GM21447 (cell line): ENCODE measurements around the gene C6orf89.

Experiments used
- ATAC-seq: cut with Tn5 transposase; IDR thresholded peaks from one replicate; pipeline ENCODE4 v1.9.1; 2021; ENCODE audit not compliant: unreplicated experiment

Gene C6orf89, protein sequence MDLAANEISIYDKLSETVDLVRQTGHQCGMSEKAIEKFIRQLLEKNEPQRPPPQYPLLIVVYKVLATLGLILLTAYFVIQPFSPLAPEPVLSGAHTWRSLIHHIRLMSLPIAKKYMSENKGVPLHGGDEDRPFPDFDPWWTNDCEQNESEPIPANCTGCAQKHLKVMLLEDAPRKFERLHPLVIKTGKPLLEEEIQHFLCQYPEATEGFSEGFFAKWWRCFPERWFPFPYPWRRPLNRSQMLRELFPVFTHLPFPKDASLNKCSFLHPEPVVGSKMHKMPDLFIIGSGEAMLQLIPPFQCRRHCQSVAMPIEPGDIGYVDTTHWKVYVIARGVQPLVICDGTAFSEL

DNA sequence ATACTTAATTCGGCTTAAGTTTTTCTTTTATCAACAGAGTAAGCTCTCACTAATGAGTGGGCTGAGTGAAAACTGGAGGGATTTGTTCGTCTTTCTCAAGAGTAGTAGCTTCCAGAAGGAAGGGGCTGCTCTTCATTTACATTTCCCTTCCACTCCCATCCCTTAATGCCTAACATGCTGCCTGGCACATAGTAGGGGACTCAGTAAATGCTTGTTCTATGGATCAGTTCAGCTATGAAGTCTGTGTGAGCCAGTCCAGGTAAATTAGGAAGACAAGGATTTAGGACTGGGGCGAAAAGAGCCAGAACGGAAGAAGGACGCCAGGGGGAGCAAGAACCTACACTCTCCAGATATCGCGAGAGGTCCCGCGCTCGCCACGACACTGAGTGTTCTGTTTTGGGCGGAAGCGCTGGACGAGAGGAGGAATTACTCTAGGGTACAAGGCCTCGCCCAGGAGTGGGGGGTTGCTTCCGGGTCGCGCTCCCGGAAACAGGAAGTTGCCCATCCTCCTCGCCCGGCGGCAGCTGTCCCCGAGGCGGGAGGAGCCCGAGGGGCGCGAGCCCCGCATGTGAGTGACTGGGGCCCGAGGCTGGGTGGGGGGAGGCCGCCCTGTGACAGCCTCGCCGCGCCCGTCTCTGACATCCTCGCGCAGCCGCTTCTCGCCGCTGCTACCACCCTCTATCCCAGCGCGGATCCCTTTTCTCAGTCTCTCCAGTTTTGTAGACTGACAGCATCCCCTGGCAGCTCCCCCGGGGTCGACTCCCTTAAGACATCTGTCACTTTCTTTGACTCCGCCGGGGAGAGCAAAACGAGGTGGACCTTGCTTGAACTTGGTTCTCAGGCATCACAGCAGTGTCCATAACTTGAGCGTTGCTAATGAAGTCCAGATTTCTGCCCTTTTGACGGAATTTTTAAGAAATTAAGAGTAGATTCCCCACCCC lies at the start of gene C6orf89:
Gene C6orf89 (plus strand): TSS at position 492 of the 941 bp plus-strand sequence. CDS start 13,493 bp downstream, outside the sequence.
- peak; percentile 98 for ATAC-seq

DNA sequence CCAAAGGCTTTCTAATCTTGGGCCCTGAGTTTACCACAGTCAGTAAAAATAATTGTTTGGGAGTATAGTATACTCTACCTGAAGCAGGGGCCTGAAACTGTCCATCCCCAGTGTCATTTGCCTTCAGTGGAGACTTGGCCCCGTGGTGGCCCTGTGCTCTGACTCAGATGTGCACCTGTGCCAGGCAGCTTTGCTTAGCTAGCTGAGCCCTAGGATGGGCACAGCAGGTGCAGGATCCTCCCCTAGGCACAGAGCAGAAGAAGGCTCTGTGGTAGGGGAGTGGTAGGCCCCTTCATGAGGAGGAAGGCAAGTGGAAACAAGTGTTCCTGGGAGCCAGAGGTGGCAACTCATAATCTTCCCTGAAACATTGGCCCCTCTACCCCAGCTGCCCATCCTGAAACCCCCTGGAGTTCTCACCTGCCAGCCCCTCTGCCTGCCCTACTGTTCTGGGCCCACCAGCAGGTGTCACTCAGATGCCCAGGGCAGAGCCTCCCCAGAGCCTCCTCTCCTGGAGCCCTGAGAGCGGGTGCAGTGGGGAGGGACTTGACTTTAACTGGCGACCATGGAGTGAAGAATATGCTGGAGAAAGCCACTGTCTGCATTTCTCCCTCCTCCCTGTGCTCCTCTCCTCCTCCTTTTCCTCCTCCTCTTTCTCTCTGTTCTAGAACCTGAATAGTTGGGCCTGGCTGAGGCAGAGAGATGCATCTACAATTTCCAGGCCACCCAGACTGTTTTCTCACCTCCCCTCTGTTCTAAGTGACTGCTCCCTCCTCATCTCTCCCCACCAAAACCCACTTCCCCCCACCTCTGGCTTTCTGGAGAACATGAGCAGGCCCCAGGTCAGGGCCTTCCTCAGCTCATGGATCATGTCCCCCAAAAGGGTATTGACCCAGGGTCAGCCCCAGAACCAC lies 49.4 kb upstream of the C6orf89 start:
- ATAC-seq = no peak

- no peak for ATAC-seq
Measured at GRCh38 chr6:36837022-36837339, 48.8 kb upstream of the C6orf89 start.

GRCh38 chr6:36837686-36838085 lies 48.1 kb upstream of the C6orf89 start:
- no peak for ATAC-seq

GRCh38 chr6:36838896-36839748 lies 46.6 kb upstream of the C6orf89 start, which contains the start of gene CPNE5:
CPNE5 (minus strand) TSS chr6:36839444; CDS start chr6:36839377, 67 bp downstream.
- ATAC-seq = no peak

DNA sequence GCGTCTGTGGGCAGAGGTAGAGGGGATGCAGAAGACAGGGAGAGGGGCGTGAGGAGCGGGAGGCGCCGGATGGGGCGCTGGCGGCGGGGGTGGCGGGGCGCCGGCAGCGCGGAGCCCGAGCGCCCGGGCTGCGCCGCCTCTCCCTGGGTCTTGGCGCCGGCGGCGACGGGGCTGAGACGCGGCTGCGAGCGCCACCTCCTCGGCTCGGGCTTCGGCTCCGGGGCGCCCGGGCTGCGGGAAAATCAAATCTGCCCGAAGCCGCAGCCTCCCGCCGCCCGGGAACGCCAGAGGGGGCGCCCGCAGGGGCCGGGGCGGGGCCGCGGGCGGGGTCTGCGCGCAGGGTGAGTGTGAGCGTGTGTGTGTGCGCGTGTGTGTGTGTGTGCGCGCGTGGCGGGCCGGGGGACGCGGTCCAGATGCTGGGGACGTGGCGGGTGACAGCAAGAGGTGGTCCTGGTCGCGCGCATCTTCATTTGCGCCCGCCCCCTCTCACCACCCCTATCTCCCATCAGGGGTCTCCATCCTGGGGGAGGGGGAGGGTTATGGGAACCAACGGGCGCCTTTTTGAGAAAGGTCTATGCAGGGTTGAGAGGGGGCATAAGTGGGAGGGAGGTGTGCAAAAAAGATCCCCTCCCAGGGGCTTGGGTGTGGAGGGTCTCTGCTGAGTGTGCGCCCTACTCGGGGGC lies 45.9 kb upstream of the C6orf89 start:
- no peak for ATAC-seq

DNA sequence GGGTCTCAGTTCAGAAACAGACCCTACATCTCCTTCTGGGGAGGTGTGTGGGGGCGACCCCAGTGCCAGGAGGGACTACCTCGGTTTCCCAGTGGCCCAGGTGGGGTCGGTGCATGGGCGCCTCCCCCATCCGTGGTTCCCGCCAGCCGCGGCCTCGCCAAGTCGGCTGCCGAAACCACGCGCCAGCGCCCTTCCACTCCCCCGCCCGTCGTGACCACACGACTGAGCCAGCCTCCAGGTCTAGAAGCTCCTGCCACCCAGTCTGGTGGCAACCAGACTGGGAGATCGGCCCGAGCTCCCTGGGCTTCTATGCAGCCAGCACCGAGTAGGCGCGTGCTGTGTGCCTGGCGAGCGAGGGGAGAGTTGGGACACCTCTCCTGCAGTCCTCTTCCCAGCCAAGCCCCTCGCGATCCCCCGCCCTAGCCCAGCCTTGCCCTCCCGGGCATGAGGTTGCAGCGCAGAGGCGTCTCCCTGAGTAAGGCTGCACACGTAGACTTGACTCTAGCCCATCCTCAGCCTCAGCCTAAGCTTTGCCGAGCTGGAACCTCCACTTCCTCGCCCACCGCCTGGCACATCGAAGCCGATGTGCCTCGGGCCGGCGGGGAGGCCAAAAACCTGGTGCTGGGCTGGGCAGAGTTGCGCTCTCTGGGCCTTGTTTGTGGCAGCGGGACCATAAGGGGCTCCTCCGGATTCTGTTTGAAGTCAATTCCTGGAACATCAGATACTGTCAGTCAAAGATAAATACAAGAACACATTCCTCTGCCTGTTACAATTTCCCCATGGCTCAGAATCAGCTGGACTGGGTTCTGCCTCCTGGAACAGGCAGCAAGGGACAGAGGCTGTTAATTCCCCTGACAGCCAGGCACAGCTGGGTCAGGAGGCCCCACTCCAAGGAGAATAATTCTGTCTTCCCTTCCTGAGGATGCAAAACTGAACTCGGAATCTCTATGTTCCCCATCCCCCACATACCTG lies 45.0 kb upstream of the C6orf89 start:
- no peak for ATAC-seq

GRCh38 chr6:36841756-36842155 lies 44.0 kb upstream of the C6orf89 start:
- ATAC-seq = no peak

DNA sequence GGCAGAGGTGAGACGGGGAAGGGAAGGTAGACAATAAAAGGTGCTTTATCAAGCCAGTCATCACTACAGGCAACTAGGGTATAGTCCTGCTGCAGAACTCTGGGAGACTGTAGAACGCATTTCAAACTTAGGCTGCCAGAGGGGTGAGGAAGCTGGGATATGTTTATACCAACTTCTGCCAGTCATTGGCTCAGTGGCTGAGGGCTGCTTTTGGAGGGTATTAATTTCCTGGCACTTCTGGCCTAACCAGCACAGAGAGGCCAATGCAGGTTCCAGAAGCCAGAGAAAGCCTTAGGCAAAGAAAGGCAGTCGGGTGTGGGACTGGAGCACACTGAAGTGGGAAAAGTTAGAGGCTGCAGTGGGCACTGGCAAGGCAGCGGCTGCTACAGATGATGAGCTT lies 42.6 kb upstream of the C6orf89 start:
- ATAC-seq = no peak

DNA sequence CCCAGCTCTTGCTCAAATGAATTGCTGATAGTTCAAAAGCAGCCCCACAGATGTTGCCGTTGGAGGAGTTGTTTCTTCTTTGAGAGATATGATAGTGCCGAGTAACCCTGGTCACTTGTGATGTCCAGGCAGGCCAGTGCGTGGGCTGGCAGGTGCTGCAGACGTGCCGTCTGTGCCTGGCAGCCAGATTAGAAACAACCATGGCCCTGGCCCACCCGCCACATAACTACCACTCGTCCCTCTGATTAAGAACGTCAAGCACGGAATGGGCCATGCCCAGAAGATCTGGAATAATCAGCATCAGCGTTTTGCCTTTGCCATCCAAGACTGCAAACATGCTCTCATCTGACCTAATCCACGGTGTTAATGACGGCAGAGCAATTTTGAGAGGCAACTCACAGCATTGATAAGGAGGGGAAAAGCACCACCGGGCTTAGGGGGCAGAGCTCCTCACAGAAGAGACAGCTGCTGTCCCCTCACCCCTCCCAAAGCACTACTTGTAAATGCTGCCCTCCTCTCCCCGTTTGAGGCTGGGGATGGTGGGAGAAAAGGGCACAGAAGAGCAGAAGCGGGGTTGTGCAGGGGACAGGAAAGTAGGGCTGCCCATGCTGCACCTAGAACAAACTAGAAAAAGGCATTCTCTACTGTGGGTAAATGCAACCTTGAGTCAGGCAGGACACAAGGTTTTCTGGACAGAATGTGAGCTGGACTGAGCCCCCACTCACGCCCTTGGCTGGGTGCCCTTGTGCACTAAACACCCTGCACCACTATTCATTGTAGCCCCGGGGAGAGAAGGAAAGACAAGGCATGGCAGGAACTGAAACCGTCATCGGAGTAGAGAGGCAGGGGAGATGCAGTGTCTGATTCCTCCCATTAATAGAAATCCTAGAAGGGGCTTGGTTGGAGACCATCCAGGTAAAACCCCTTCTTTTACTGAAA lies 41.3 kb upstream of the C6orf89 start:
- no peak for ATAC-seq

DNA sequence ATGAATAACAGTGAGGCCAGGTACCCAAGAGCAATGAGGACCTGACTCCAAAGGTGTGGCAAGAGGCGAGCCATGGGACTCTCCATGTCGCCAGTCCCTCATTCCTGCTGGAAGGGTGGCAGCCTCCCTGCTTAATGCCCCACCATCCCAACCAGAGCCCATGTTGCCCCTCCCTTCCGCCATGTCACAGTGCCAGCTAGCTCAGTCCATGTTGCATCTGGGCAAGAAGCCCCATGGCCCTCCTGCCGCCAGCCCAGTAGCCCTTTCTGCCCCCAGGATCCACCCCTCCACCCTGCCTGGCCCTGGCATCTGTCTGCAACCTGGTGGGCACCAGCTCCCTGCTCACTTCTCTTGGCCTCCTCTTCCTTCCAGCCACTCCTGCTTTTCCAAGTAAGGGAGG lies 40.5 kb upstream of the C6orf89 start:
- no peak for ATAC-seq

DNA sequence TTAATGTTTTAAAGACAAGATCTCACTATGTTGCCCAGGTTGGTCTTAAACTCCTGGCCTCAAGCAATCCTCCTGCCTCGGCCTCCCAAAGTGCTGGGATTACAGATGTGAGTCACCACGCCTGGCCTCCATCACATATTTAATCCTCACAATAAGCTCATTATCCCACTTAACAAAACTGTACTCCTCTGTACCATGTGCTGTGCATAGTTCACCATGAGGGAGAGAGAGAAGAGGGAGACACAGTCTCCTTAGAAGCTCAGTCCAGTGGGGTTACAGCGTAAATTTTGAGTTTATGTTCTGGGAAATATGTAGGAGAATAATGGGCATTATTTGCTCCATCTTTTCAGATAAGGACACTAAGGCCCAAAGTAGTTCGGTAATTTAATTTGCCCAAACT lies 38.6 kb upstream of the C6orf89 start:
- no peak for ATAC-seq

DNA sequence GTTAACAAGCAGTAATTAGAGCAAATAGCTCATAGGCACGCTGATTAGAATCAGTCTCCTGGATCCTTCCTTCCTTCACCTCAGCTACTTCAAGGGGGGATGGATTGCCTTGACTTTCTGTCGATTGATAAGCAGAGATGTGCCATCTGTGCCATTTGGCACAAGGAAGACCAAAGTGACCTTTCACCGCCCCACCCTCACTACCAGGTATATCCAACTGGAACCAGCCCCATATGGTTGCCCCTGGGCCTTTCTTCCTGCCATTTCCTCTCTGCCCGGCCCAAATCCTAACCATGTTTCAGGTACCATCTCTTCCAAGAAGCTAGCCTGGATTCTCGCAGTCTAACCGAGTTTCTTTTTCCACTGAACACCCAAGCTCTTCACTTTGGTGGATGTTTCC lies 37.8 kb upstream of the C6orf89 start:
- ATAC-seq = no peak

- ATAC-seq = no peak
Measured at GRCh38 chr6:36848658-36849441, 36.9 kb upstream of the C6orf89 start.

- no peak for ATAC-seq
Measured at GRCh38 chr6:36850021-36850420, 35.7 kb upstream of the C6orf89 start.

GRCh38 chr6:36851149-36851614 lies 34.6 kb upstream of the C6orf89 start:
- ATAC-seq = no peak
